GM12878 (cell line): Measurements from ENCODE around the gene SERPING1.

Source experiments
- CREM ChIP-seq: IDR thresholded peaks from 2 replicates; pipeline ENCODE4 v1.6.1; 2014; ENCODE audit warnings: antibody characterized with exemption, low read depth
- EZH2 ChIP-seq: IDR thresholded peaks from 2 replicates; pipeline ENCODE4 v1.6.1; 2012; ENCODE audit warnings: low read depth, mild to moderate bottlenecking, control low read depth, inconsistent platforms, low read length, borderline replicate concordance; ENCODE audit not compliant: control insufficient read depth
- PAX5 ChIP-seq: IDR thresholded peaks from 2 replicates; pipeline ENCODE4 v1.6.1; 2011; ENCODE audit warnings: low read depth, low read length, borderline replicate concordance
- POLR2A ChIP-seq: IDR thresholded peaks from 2 replicates; pipeline ENCODE4 v1.6.1; 2011; ENCODE audit warnings: low read depth, mild to moderate bottlenecking, low read length
- SMC3 ChIP-seq: IDR thresholded peaks from 2 replicates; pipeline ENCODE4 v1.6.1; 2011; ENCODE audit warnings: low read length, improper control_type of control experiment, borderline replicate concordance
- SRF ChIP-seq, 2 experiments: IDR thresholded peaks; 2 replicates each; pipeline ENCODE4 v1.6.1; 2011; ENCODE audit warnings: low read depth in 2 of 2, low read length in 2 of 2, mild to moderate bottlenecking in 1 of 2, moderate library complexity in 1 of 2
- ZNF384 ChIP-seq: IDR thresholded peaks from 2 replicates; pipeline ENCODE4 v1.6.1; 2012; ENCODE audit warnings: low read depth, mild to moderate bottlenecking, low read length, improper control_type of control experiment, borderline replicate concordance

GRCh38 chr11:57637626-57638004, 40.1 kb downstream of the SERPING1 start:
- TF ChIP-seq POLR2A (no peak), EZH2 (no peak), SRF (IDR thresholded peaks at IDR 0.05; ENCODE audit: low read depth in 2 of 2, low read length in 2 of 2) (no peak), CREM (no peak), ZNF384 (no peak), PAX5 (no peak), SMC3 (no peak)
